K562 (cell line): ENCODE data around the gene SIK3. TPM values are rescaled to one million over a fixed set of nuclear protein-coding genes. Genes with fewer than 3 reads are reported as not detected.

Source experiments
- ATAC-seq: fragments of 200-7000 bp; cut with Tn5 transposase; 3 replicates; pipeline ENCODE4 v1.9.1; 2020; ENCODE audit warnings: moderate library complexity
- BruUV-seq: library from RNA; stranded (reverse); fragments of 400-500 nt; replicated peaks from 2 replicates; lab custom pipeline; 2021; lab: Mats Ljungman, UMichigan
- CTCF ChIA-PET: fragments of 300-600 bp; formaldehyde crosslinking; extraction: SDS; loops from one replicate; lab custom pipeline; 2021; ENCODE audit warnings: low intra/inter-chr PET ratio; lab: Yijun Ruan, JAX
- POLR2A ChIA-PET: fragments of 300-600, 350-650 bp; sonication (Branson Sonifier 250); formaldehyde crosslinking; extraction: SDS; loops from one replicate; lab custom pipeline; 2021; ENCODE audit warnings: antibody characterized with exemption, inconsistent platforms; lab: Yijun Ruan, JAX
- DNase-seq, 4 experiments: peaks; one replicate each; pipeline versions ENCODE4 v3.0.0 to v3.0.0-alpha.2; 2011 to 2018; ENCODE audit warnings: low spot score in 3 of 4, mixed read lengths in 3 of 4; ENCODE audit errors: extremely low read depth in 1 of 4
- FAIRE-seq: peaks from 2 replicates; lab custom pipeline; 2011; peaks lifted over from hg19 to GRCh38; lab: Jason Lieb, UNC
- H2AFZ ChIP-seq: 2 replicates; pipeline ENCODE4 v1.6.0; 2011; ENCODE audit warnings: low read depth, low read length, control low read depth, inconsistent platforms
- H3K27ac ChIP-seq: fragments of 200-600 bp; 3 replicates; pipeline ENCODE4 v1.8.0; 2011; ENCODE audit warnings: low read depth, mild to moderate bottlenecking, control low read depth, inconsistent platforms, low read length, moderate library complexity, mixed read lengths; ENCODE audit errors: extremely low read depth
- H3K27me3 ChIP-seq, 2 experiments: fragments of 300-600 bp in 1 of 2; 2 replicates in 1 of 2; 3 replicates in 1 of 2; pipeline versions ENCODE4 v1.6.0 to v1.8.0; 2011; ENCODE audit warnings: inconsistent platforms in 2 of 2, low read length in 2 of 2, mild to moderate bottlenecking in 1 of 2, mixed read lengths in 1 of 2, moderate library complexity in 1 of 2; ENCODE audit not compliant: control insufficient read depth in 2 of 2, insufficient read depth in 2 of 2
- H3K36me3 ChIP-seq: fragments of 300-600 bp; 3 replicates; pipeline ENCODE4 v1.8.0; 2011; ENCODE audit warnings: mild to moderate bottlenecking, low read length, inconsistent platforms; ENCODE audit not compliant: control insufficient read depth, insufficient read depth
- H3K4me1 ChIP-seq, 2 experiments: fragments of 200-600 bp in 1 of 2; replicated peaks in 1 of 2; 2 replicates in 1 of 2; 3 replicates in 1 of 2; pipeline versions ENCODE4 v1.5.1 to v1.8.0; 2011; ENCODE audit warnings: inconsistent platforms in 2 of 2, low read length in 2 of 2, mild to moderate bottlenecking in 1 of 2, mixed read lengths in 1 of 2, moderate library complexity in 1 of 2; ENCODE audit not compliant: control insufficient read depth in 2 of 2, insufficient read depth in 2 of 2
- H3K4me2 ChIP-seq: 2 replicates; pipeline ENCODE4 v1.6.1; 2011; ENCODE audit warnings: low read length, control low read depth, inconsistent platforms, mixed read lengths; ENCODE audit not compliant: insufficient read depth
- H3K4me3 ChIP-seq: fragments of 200-600 bp; sonication (generic), shearing (Covaris generic); 2 replicates; pipeline ENCODE4 v1.5.1; 2016; ENCODE audit warnings: control low read depth, inconsistent platforms
- H3K79me2 ChIP-seq: fragments of 200-600 bp; 3 replicates; pipeline ENCODE4 v1.8.0; 2011; ENCODE audit warnings: low read length, inconsistent platforms; ENCODE audit not compliant: control insufficient read depth, insufficient read depth
- H3K9ac ChIP-seq, 2 experiments: 2 replicates each; pipeline versions ENCODE4 v1.6.0 to v1.6.1; 2011; ENCODE audit warnings: low read depth in 2 of 2, low read length in 2 of 2, control low read depth in 1 of 2, inconsistent platforms in 1 of 2, mild to moderate bottlenecking in 1 of 2, mixed read lengths in 1 of 2; ENCODE audit not compliant: insufficient read depth in 1 of 2
- H3K9me1 ChIP-seq: one replicate; pipeline ENCODE4 v1.6.0; 2011; ENCODE audit warnings: inconsistent platforms, mild to moderate bottlenecking, low read length, moderate library complexity; ENCODE audit not compliant: control insufficient read depth, insufficient read depth
- H3K9me3 ChIP-seq: replicated peaks from 2 replicates; pipeline ENCODE4 v1.5.1; 2011; ENCODE audit warnings: low read depth, low read length, inconsistent platforms; ENCODE audit not compliant: control insufficient read depth, insufficient read depth
- H4K20me1 ChIP-seq: replicated peaks from 2 replicates; pipeline ENCODE4 v1.6.1; 2011; ENCODE audit warnings: low read length, inconsistent platforms, mixed read lengths; ENCODE audit not compliant: control insufficient read depth, insufficient read depth
- CCAR2 ChIP-seq: fragments of 200-400 bp; formaldehyde crosslinking; IDR thresholded peaks from 2 replicates; pipeline ENCODE4 v1.6.1; 2017; ENCODE audit warnings: mild to moderate bottlenecking, low read depth, low read length
- ESRRA ChIP-seq: fragments of 450-650 bp; IDR thresholded peaks from 2 replicates; pipeline ENCODE4 v1.6.1; 2014; ENCODE audit warnings: low read depth, mild to moderate bottlenecking, moderate library complexity, borderline replicate concordance
- FOS ChIP-seq: IDR thresholded peaks from 3 replicates; pipeline ENCODE4 v1.6.1; 2011; ENCODE audit not compliant: insufficient read length; ENCODE audit errors: extremely low read depth
- HMBOX1 ChIP-seq: sonication (generic); IDR thresholded peaks from 2 replicates; pipeline ENCODE4 v1.6.1; 2016
- HMG20A ChIP-seq: fragments of 450-650 bp; formaldehyde crosslinking; conservative IDR thresholded peaks from 2 replicates; pipeline ENCODE4 v1.4.0; 2020; ENCODE audit warnings: mild to moderate bottlenecking, mixed read lengths
- MEF2D ChIP-seq: conservative IDR thresholded peaks from 2 replicates; pipeline ENCODE4 v1.6.1; 2016; ENCODE audit warnings: low read depth, missing genetic modification characterization, missing compliant biosample characterization
- SREBF1 ChIP-seq: fragments of 150-350 bp; IDR thresholded peaks from 2 replicates; pipeline ENCODE4 v1.6.1; 2014; ENCODE audit warnings: antibody characterized with exemption, low read depth, low read length, borderline replicate concordance
- TBP ChIP-seq: optimal IDR thresholded peaks from 2 replicates; pipeline ENCODE3; 2011; ENCODE audit warnings: low read depth, low read length, improper control_type of control experiment
- THAP12 ChIP-seq: fragments of 250-450 bp; sonication (Bioruptor Pico); IDR thresholded peaks from 2 replicates; pipeline ENCODE4 v1.9.0; 2021; ENCODE audit warnings: mild to moderate bottlenecking, inconsistent platforms
- ZFP91 ChIP-seq: sonication (generic); formaldehyde crosslinking; IDR thresholded peaks from 2 replicates; pipeline ENCODE4 v1.8.0; 2022; ENCODE audit warnings: mild to moderate bottlenecking, missing genetic modification reagents
- ZNF699 ChIP-seq: fragments of 250-450 bp; sonication (Bioruptor Pico); IDR thresholded peaks from 2 replicates; pipeline ENCODE4 v1.8.0; 2021; ENCODE audit warnings: mild to moderate bottlenecking, moderate library complexity; ENCODE audit not compliant: insufficient replicate concordance
- ZZZ3 ChIP-seq: fragments of 450-650 bp; IDR thresholded peaks from 2 replicates; pipeline ENCODE4 v1.6.1; 2016; ENCODE audit warnings: antibody characterized with exemption, mild to moderate bottlenecking, moderate library complexity
- WGBS: fragments of 100-300 bp; shearing (Covaris generic); methylation state at CpG from one replicate; pipeline ENCODE4 v1.1.6; 2016; ENCODE audit warnings: low coverage, mixed read lengths; ENCODE audit not compliant: insufficient coverage; ENCODE audit errors: missing lambda C conversion rate; 5-methylcytosine and 5-hydroxymethylcytosine counted together
- in situ Hi-C: fragments of 300-500 bp; cut with MboI; formaldehyde crosslinking; loops from 4 replicates; pipeline ENCODE4 v1.15.0; 2018; ENCODE audit warnings: inconsistent platforms, mixed read lengths
- intact Hi-C: fragments of 100-400 bp; cut with micrococcal nuclease; formaldehyde crosslinking; loops from 2 replicates; pipeline ENCODE4 v1.14.2; 2022
- polyA plus RNA-seq, 8 experiments: library from polyadenylated mRNA; depleted of rRNA in 4 of 8; stranded (reverse) in 5 of 8; unstranded in 3 of 8; fragments of >200 nt; fragmentation: Nextera tagmentation in 2 of 8; fragmentation: Illumina TruSeq in 1 of 8; extraction: Ambion mirVana in 2 of 8; extraction: Trizol in 1 of 8; gene quantifications; 2 replicates each; pipeline versions ENCODE4 v1.2.1 to v1.2.3, GENCODE V29; 2011 to 2014; ENCODE audit warnings: inconsistent platforms in 1 of 8, missing spikeins in 1 of 8
- total RNA-seq, 7 experiments: library from RNA; depleted of rRNA in 6 of 7; stranded (reverse); fragments of >200 nt in 6 of 7; fragmentation: Illumina TruSeq in 2 of 7; extraction: Trizol in 2 of 7; gene quantifications; 2 replicates each; pipeline versions ENCODE4 v1.2.1 to v1.2.3, GENCODE V29; 2011 to 2021; ENCODE audit warnings: low replicate concordance in 1 of 7

SIK3 gene
- total and polyA plus RNA-seq, 9 of the 15 experiments (the other 6 are each of a cell fraction or from before 2014, with no cell fraction given): 1.6 to 21.6 (median 8.0) TPM

- POLR2A ChIA-PET: no interaction called here
- ATAC-seq (no peak), DNase-seq (no peak), FAIRE-seq (no peak)
- CTCF ChIA-PET: no interaction called here
- no peaks in the 10 kb centered on the region for H3K79me2 ChIP-seq
- 100% methylated on average over 1 of the region's 1 CpG for WGBS
- no peak overlapping the region for H3K4me3 ChIP-seq
- peaks cover 5% of the 10 kb centered on the region; the same call in 2 of the 3 replicates for H3K36me3 ChIP-seq
- no peaks in the 10 kb centered on the region for H3K4me1 ChIP-seq
- H3K9me3 ChIP-seq: no peaks in the 10 kb centered on the region
- no TSS peak for BruUV-seq
- no peak overlapping the region for H3K27ac ChIP-seq
- in situ Hi-C loops: no loop called here
- no peaks in the 10 kb centered on the region for H4K20me1 ChIP-seq
- no peaks in the 10 kb centered on the region for H3K27me3 ChIP-seq
- H3K9me1 ChIP-seq: no peaks in the 10 kb centered on the region
- no peak overlapping the region for H3K9ac ChIP-seq
- intact Hi-C loops: no loop called here
- H2AFZ ChIP-seq: no peak overlapping the region
- no peak overlapping the region for H3K4me2 ChIP-seq
- TF ChIP-seq MEF2D (no peak), CCAR2 (no peak), ZZZ3 (no peak), ZFP91 (CRISPR knock-in tag) (no peak)
Measured at GRCh38 chr11:116909245-116909644, 189.0 kb downstream of the SIK3 start.

- ATAC-seq (no peak), FAIRE-seq (no peak), DNase-seq (no peak)
- Histone ChIP-seq H3K36me3 (peaks cover 5% of the 10 kb centered on the region; the same call in 2 of the 3 replicates), H3K79me2 (no peaks in the 10 kb centered on the region), H2AFZ (no peak overlapping the region), H4K20me1 (no peaks in the 10 kb centered on the region), H3K4me2 (no peak overlapping the region), H3K4me1 (no peaks in the 10 kb centered on the region), H3K9me1 (no peaks in the 10 kb centered on the region), H3K4me3 (no peak overlapping the region), H3K27ac (no peak overlapping the region), H3K9me3 (no peaks in the 10 kb centered on the region), H3K27me3 (no peaks in the 10 kb centered on the region), H3K9ac (no peak overlapping the region)
- intact Hi-C loops (no loop called here), in situ Hi-C loops (no loop called here)
- ChIA-PET CTCF (no interaction called here), POLR2A (no interaction called here)
- no TSS peak for BruUV-seq
- 83% methylated on average over 6 of the region's 6 CpGs for WGBS
- TF ChIP-seq HMG20A (no peak), SREBF1 (no peak), FOS (no peak), ZNF699 (no peak), TBP (no peak), HMBOX1 (no peak), ESRRA (no peak), THAP12 (CRISPR knock-in tag) (no peak)
Measured at GRCh38 chr11:116906479-116906878, 191.7 kb downstream of the SIK3 start.
